Neuronal stem cell (in vitro differentiated cells): Measurements from ENCODE around the gene ABHD17C.

Experiments used
- DNase-seq: peaks from one replicate; pipeline ENCODE4 v3.0.0-alpha.2; 2013; ENCODE audit warnings: low spot score
- H2AFZ ChIP-seq: one replicate; pipeline ENCODE4 v1.6.1; 2013; ENCODE audit warnings: mild to moderate bottlenecking, low read length, inconsistent platforms
- H2AK5ac ChIP-seq: 2 replicates; pipeline ENCODE4 v1.6.1; 2013; ENCODE audit warnings: low read depth, mild to moderate bottlenecking, inconsistent platforms, low read length, moderate library complexity, mixed read lengths
- H2BK120ac ChIP-seq: 2 replicates; pipeline ENCODE4 v1.6.1; 2013; ENCODE audit warnings: low read depth, mild to moderate bottlenecking, inconsistent platforms, low read length, moderate library complexity, mixed read lengths
- H2BK12ac ChIP-seq: one replicate; pipeline ENCODE4 v1.6.1; 2013; ENCODE audit warnings: low read length, inconsistent platforms
- H2BK15ac ChIP-seq: 2 replicates; pipeline ENCODE4 v1.6.1; 2013; ENCODE audit warnings: mild to moderate bottlenecking, low read length, inconsistent platforms, mixed read lengths
- H2BK5ac ChIP-seq: one replicate; pipeline ENCODE4 v1.6.1; 2013; ENCODE audit warnings: inconsistent platforms, mild to moderate bottlenecking, low read length, moderate library complexity
- H3K14ac ChIP-seq: one replicate; pipeline ENCODE4 v1.6.1; 2013; ENCODE audit warnings: low read length, inconsistent platforms
- H3K18ac ChIP-seq: 2 replicates; pipeline ENCODE4 v1.6.1; 2013; ENCODE audit warnings: low read length, inconsistent platforms
- H3K23ac ChIP-seq: 2 replicates; pipeline ENCODE4 v1.6.1; 2013; ENCODE audit warnings: low read depth, mild to moderate bottlenecking, mixed read lengths, low read length, inconsistent platforms; ENCODE audit not compliant: poor library complexity
- H3K27ac ChIP-seq: replicated peaks from 3 replicates; pipeline ENCODE4 v1.5.1; 2013; ENCODE audit warnings: low read length, inconsistent platforms
- H3K27me3 ChIP-seq, 3 experiments: 2 replicates each; pipeline ENCODE4 v1.6.1; 2013; ENCODE audit warnings: low read length in 3 of 3, mild to moderate bottlenecking in 2 of 3, inconsistent platforms in 1 of 3, low read depth in 1 of 3, mixed read lengths in 1 of 3, moderate library complexity in 1 of 3; ENCODE audit not compliant: control insufficient read depth in 3 of 3, insufficient read depth in 3 of 3
- H3K36me3 ChIP-seq, 2 donors: replicated peaks in 1 of 2; 2 replicates each; pipeline ENCODE4 v1.6.1; 2013; ENCODE audit warnings: low read length in 2 of 2; ENCODE audit not compliant: control insufficient read depth in 2 of 2, insufficient read depth in 2 of 2
- H3K4ac ChIP-seq: 2 replicates; pipeline ENCODE4 v1.6.1; 2013; ENCODE audit warnings: inconsistent platforms, mild to moderate bottlenecking, low read length, moderate library complexity
- H3K4me1 ChIP-seq, 2 donors: 1 replicate in 1 of 2; 2 replicates in 1 of 2; pipeline ENCODE4 v1.6.1; 2013; ENCODE audit warnings: low read length in 2 of 2, low read depth in 1 of 2; ENCODE audit not compliant: control insufficient read depth in 2 of 2, insufficient read depth in 1 of 2
- H3K4me2 ChIP-seq: one replicate; pipeline ENCODE4 v1.6.1; 2013; ENCODE audit warnings: mild to moderate bottlenecking, low read length, inconsistent platforms; ENCODE audit not compliant: insufficient read depth, poor library complexity, severe bottlenecking
- H3K4me3 ChIP-seq, 2 donors: 2 replicates each; pipeline ENCODE4 v1.5.1; 2013; ENCODE audit warnings: low read length in 2 of 2, mild to moderate bottlenecking in 2 of 2, inconsistent platforms in 1 of 2, moderate library complexity in 1 of 2
- H3K79me1 ChIP-seq: one replicate; pipeline ENCODE4 v1.6.1; 2013; ENCODE audit warnings: low read depth, mild to moderate bottlenecking, inconsistent platforms, low read length, moderate library complexity
- H3K9ac ChIP-seq: one replicate; pipeline ENCODE4 v1.6.1; 2013; ENCODE audit warnings: mild to moderate bottlenecking, low read depth, low read length, inconsistent platforms; ENCODE audit not compliant: poor library complexity
- H3K9me3 ChIP-seq, 2 donors: replicated peaks in 1 of 2; 2 replicates each; pipeline versions ENCODE3 to v1.6.1; 2013; ENCODE audit warnings: low read length in 2 of 2, mild to moderate bottlenecking in 2 of 2, inconsistent platforms in 1 of 2, low read depth in 1 of 2, mixed read lengths in 1 of 2, moderate library complexity in 1 of 2; ENCODE audit not compliant: control insufficient read depth in 2 of 2, insufficient read depth in 1 of 2
- H4K8ac ChIP-seq: one replicate; pipeline ENCODE4 v1.6.1; 2013; ENCODE audit warnings: low read depth, mild to moderate bottlenecking, inconsistent platforms, low read length, moderate library complexity
- H4K91ac ChIP-seq: one replicate; pipeline ENCODE4 v1.6.1; 2013; ENCODE audit warnings: low read length, low read depth, mild to moderate bottlenecking, inconsistent platforms; ENCODE audit not compliant: poor library complexity
- WGBS, 2 donors: extraction: QIAGEN DNeasy Blood & Tissue Kit; methylation state at CpG; one replicate each; pipeline ENCODE4 v1.1.7; 2013; ENCODE audit warnings: missing lambda C conversion rate in 2 of 2, mixed read lengths in 1 of 2; ENCODE audit not compliant: insufficient read length in 2 of 2, insufficient replicate concordance in 1 of 2; ENCODE audit errors: extremely low coverage in 2 of 2; 5-methylcytosine and 5-hydroxymethylcytosine counted together

The ABHD17C gene

GRCh38 chr15:80727596-80727995, 32.5 kb downstream of the ABHD17C start:
- Histone ChIP-seq H3K27me3 (no peaks in the 10 kb centered on the region), H3K4ac (no peak overlapping the region), H3K9ac (no peak overlapping the region), H3K36me3 (peaks cover 1 to 5% of the 10 kb centered on the region in 2 donors), H3K9me3 (no peaks in the 10 kb centered on the region), H3K4me2 (no peak overlapping the region), H4K8ac (no peak overlapping the region), H2BK12ac (no peak overlapping the region), H2AK5ac (no peak overlapping the region), H3K79me1 (peaks cover 4% of the 10 kb centered on the region), H2AFZ (no peak overlapping the region), H4K91ac (no peak overlapping the region), H3K18ac (no peak overlapping the region), H3K23ac (no peak overlapping the region), H3K14ac (no peak overlapping the region), H3K27ac (no peak overlapping the region), H3K4me1 (peaks cover 0 to 10% of the 10 kb centered on the region in 2 donors), H3K4me3 (no peak overlapping the region), H2BK15ac (no peak overlapping the region), H2BK5ac (no peak overlapping the region), H2BK120ac (no peak overlapping the region)
- WGBS, 2 donors = no CpG with 5 or more reads among the region's 5 CpGs
- DNase-seq = no peak

- Histone ChIP-seq H3K4me2 (no peak overlapping the region), H3K9me3 (no peaks in the 10 kb centered on the region), H3K23ac (no peak overlapping the region), H3K4ac (no peak overlapping the region), H2BK120ac (no peak overlapping the region), H2AFZ (no peak overlapping the region), H3K14ac (no peak overlapping the region), H3K27ac (no peak overlapping the region), H3K18ac (no peak overlapping the region), H4K91ac (no peak overlapping the region), H2BK15ac (no peak overlapping the region), H3K9ac (no peak overlapping the region), H3K27me3 (no peaks in the 10 kb centered on the region), H3K79me1 (no peaks in the 10 kb centered on the region), H2AK5ac (no peak overlapping the region), H3K4me1 (peaks cover 3 to 17% of the 10 kb centered on the region in 2 donors), H3K36me3 (peaks cover 0 to 5% of the 10 kb centered on the region in 2 donors), H2BK5ac (no peak overlapping the region), H4K8ac (no peak overlapping the region), H2BK12ac (no peak overlapping the region), H3K4me3 (no peak overlapping the region)
- no CpG with 5 or more reads among the region's 7 CpGs for WGBS, 2 donors
- DNase-seq = no peak
These were observed 35.3 kb downstream of the ABHD17C start for GRCh38 chr15:80730387-80730786.

DNA sequence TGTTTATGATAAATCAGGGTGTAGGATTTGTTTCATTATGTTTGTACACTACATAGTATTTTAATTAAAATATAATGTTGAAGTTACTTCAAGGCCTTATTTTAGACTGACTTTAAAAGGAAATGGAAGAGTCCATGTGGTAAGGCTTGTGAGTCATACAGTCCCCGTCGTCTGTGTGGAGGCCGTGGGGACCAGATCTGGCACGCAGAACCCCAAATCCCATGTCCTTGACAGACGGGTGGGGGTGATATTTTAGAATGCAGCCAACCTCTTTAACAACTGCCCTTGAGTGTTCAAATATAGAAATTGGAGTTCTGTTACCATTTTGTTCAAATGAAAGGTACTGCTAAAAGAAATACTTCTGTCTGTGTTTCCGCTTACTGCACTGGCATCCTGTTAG, 35.8 kb downstream of the ABHD17C start:
- H2BK15ac ChIP-seq = no peak overlapping the region
- H3K4me1 ChIP-seq = peaks cover 3 to 17% of the 10 kb centered on the region in 2 donors
- H3K4me2 ChIP-seq = no peak overlapping the region
- no peak overlapping the region for H3K4ac ChIP-seq
- no peak overlapping the region for H2BK12ac ChIP-seq
- H3K23ac ChIP-seq = no peak overlapping the region
- no peak overlapping the region for H4K91ac ChIP-seq
- no peaks in the 10 kb centered on the region for H3K79me1 ChIP-seq
- H2BK5ac ChIP-seq = no peak overlapping the region
- H3K14ac ChIP-seq = no peak overlapping the region
- H3K4me3 ChIP-seq = no peak overlapping the region
- H2BK120ac ChIP-seq = no peak overlapping the region
- no peak overlapping the region for H3K9ac ChIP-seq
- DNase-seq = no peak
- H3K27me3 ChIP-seq = no peaks in the 10 kb centered on the region
- H3K36me3 ChIP-seq = peaks cover 0 to 5% of the 10 kb centered on the region in 2 donors
- H3K27ac ChIP-seq = no peak overlapping the region
- H3K9me3 ChIP-seq = no peaks in the 10 kb centered on the region
- WGBS, 2 donors = no CpG with 5 or more reads among the region's 6 CpGs
- no peak overlapping the region for H2AFZ ChIP-seq
- no peak overlapping the region for H4K8ac ChIP-seq
- no peak overlapping the region for H3K18ac ChIP-seq
- no peak overlapping the region for H2AK5ac ChIP-seq

DNA sequence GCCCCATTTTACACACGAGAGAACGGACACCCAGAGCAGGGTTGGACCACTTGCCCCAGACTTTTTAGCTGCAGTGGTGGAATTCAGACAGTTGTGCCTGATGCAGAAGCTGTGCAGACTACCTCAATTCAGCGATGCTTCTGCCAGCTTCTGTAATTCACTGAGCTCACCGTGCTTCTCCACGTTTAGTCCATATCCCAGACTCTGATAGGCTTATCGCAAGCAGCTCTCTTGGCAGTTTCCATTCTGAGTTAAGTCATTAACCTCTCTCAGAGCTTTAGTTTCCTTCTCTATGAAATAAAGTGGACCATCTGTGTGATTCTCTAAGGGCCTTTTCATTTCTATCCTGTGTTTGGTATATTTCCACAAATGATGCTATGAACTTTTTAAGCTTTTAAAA, 37.1 kb downstream of the ABHD17C start:
- no peak for DNase-seq
- Histone ChIP-seq H3K9me3 (peaks cover 0 to 4% of the 10 kb centered on the region in 2 donors), H3K18ac (no peak overlapping the region), H3K4me3 (no peak overlapping the region), H3K27ac (no peak overlapping the region), H2AK5ac (no peak overlapping the region), H3K4ac (no peak overlapping the region), H3K36me3 (peaks cover 0 to 5% of the 10 kb centered on the region in 2 donors), H2BK12ac (no peak overlapping the region), H2AFZ (no peak overlapping the region), H3K4me2 (no peak overlapping the region), H3K14ac (no peak overlapping the region), H3K9ac (no peak overlapping the region), H2BK15ac (no peak overlapping the region), H4K8ac (no peak overlapping the region), H4K91ac (no peak overlapping the region), H2BK120ac (no peak overlapping the region), H3K27me3 (no peaks in the 10 kb centered on the region), H3K79me1 (no peaks in the 10 kb centered on the region), H3K4me1 (peaks cover 3 to 15% of the 10 kb centered on the region in 2 donors), H2BK5ac (no peak overlapping the region), H3K23ac (no peak overlapping the region)
- WGBS, 2 donors = no CpG with 5 or more reads among the region's 6 CpGs
